HG03108 (cell line): Measurements from ENCODE around the gene RNF167.

Source experiments
- ATAC-seq: cut with Tn5 transposase; IDR thresholded peaks from one replicate; pipeline ENCODE4 v1.9.1; 2021; ENCODE audit warnings: moderate library complexity; ENCODE audit not compliant: unreplicated experiment

The RNF167 gene

DNA sequence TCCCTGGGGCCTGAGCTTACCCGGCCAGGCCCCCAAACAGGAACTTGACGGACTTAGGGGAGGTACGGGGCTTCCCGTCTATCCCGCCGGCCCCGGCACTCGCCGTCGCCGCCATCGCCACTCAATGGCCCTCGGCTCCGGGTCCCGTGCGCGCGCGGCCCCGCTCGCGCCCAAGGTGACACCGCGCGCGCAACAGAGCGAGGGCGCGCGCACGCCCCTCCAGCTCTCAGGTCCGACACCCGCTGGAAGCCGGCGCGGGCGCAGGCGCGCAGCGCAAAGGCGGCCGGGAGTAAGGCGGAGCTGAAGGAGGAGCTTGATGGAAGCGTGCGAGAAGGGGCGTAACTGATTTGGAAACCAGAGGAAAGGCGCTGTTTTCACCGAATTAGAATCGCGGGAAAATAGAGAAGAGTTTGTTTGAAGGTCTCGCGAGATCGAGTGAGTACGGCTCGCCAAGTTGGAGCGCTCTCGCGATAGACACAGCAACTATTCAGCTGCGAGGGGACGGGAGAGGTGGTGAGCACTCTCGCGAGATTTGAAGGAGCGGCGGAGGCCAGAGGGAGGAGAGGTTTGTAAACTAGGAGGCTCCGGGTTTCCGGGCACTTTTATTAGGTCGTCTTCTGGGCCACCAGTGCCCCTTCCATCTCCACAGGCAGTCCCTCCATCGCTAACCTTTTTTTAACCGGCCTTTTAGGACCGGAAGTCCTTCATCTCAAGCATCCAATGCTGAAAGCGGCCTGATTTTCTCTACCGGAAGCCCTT is at the start of gene RNF167, which contains the start of gene SLC25A11:
Gene RNF167, plus strand, starts transcription at position 473 of the 759 bp plus-strand sequence. CDS start 642 bp downstream, outside the sequence.
Gene SLC25A11, minus strand, starts transcription at position 251 of the 759 bp plus-strand sequence. Its CDS starts 136 bp downstream, at position 115.
- peak; percentile 73 for ATAC-seq

GRCh38 chr17:4891411-4892410 is 48.4 kb upstream of the RNF167 start:
- ATAC-seq: no peak

DNA sequence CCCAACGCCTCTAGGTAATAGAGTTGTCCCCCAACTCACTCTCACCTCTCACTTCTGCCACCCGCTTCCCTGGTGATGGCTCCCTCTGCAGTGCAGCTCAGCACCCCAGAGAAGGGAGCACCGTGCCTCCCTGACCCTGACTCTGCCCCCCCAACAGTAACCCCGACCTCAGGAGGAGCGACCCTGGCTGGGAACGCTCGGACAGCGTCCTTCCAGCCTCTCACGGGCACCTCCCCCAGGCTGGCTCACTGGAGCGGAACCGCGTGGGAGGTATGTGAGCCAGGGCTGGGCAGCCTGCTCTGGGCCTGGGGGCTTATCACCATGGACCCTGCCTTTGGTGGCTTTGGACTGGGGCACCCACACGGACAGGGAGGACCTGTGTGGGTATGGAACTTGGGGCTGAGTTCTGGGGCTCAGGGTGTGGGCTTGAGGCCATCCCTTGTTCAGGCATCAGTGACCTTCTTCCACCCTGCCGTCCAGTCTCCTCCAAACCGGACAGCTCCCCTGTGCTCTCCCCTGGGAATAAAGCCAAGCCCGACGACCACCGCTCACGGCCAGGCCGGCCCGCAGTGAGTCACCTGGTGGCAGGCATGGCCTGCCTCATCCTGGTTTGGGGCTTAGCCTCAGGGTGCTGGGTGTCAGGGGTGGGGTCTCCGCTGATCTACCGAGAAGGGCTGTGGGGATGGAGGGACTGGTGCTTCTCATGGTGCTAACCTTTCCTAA is 47.4 kb upstream of the RNF167 start:
- ATAC-seq: no peak

- no peak for ATAC-seq
Observed at GRCh38 chr17:4893272-4893671, 46.8 kb upstream of the RNF167 start.

GRCh38 chr17:4893721-4894560 is 46.1 kb upstream of the RNF167 start:
- ATAC-seq: no peak

DNA sequence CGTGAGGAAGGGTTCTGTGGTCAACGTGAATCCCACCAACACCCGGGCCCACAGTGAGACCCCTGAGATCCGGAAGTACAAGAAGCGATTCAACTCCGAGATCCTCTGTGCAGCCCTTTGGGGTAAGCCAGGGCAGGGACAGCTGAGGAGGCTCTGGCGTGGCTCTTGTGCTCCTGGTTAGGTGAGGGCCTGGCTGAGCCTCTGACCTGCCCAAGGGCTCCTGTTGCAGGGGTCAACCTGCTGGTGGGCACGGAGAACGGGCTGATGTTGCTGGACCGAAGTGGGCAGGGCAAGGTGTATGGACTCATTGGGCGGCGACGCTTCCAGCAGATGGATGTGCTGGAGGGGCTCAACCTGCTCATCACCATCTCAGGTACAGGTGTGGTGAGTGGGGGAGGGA is 44.9 kb upstream of the RNF167 start:
- no peak for ATAC-seq

- ATAC-seq: no peak
Observed at GRCh38 chr17:4895657-4896331, 44.3 kb upstream of the RNF167 start.

DNA sequence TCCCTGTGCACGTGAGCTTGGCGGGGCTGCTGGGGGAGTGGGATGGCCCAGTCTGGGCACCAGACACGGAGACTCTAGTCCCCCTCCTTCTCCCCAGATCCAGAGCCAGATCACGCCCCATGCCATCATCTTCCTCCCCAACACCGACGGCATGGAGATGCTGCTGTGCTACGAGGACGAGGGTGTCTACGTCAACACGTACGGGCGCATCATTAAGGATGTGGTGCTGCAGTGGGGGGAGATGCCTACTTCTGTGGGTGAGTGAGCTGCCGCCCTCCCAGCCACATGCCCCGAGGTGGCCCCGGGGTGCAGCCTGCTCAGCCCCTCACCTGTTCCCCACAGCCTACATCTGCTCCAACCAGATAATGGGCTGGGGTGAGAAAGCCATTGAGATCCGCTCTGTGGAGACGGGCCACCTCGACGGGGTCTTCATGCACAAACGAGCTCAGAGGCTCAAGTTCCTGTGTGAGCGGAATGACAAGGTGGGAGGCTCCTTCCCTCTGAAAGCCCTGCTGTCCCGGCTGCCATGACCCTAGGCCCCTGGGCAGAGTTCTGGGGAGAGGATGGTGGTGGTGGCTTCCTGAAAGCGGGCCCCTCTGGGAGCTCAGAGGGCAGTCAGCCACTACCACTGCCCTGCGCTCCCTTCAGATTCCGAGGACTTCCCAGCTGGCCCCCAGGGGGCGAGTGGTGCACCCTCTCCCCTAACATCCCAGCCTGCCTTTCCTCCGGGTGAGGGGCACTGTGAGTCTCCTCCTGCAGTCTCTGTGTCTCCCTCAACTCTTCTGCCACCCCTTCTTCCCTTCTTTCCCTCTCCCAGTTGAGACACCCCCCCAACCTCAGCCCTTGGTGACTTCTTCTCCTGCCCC is 43.5 kb upstream of the RNF167 start:
- ATAC-seq: no peak

GRCh38 chr17:4897198-4897687 is 42.8 kb upstream of the RNF167 start:
- ATAC-seq: no peak

- ATAC-seq: no peak
Observed at GRCh38 chr17:4897785-4898184, 42.3 kb upstream of the RNF167 start.

- ATAC-seq: no peak
Observed at GRCh38 chr17:4898351-4898750, 41.7 kb upstream of the RNF167 start.

DNA sequence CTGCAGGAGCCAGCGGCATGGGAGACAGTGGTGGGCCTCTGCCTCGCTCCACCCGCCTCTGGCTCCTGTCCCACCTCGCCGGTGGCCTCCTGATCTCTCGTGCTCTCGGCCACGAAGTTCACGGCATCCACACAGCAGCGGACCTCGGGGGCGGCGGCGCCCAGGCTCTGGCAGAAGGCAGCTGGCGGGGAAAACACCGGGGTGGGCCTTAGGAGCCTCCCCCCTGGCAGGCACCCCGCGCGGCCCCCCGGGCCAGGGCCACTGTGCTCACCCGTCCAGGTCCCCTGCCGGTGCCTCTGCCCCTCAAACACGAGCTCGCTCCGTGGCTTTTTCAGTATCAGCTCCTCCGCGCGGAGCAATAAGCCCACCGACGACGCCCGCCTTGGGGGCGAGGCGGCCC is 41.1 kb upstream of the RNF167 start:
- ATAC-seq: no peak

DNA sequence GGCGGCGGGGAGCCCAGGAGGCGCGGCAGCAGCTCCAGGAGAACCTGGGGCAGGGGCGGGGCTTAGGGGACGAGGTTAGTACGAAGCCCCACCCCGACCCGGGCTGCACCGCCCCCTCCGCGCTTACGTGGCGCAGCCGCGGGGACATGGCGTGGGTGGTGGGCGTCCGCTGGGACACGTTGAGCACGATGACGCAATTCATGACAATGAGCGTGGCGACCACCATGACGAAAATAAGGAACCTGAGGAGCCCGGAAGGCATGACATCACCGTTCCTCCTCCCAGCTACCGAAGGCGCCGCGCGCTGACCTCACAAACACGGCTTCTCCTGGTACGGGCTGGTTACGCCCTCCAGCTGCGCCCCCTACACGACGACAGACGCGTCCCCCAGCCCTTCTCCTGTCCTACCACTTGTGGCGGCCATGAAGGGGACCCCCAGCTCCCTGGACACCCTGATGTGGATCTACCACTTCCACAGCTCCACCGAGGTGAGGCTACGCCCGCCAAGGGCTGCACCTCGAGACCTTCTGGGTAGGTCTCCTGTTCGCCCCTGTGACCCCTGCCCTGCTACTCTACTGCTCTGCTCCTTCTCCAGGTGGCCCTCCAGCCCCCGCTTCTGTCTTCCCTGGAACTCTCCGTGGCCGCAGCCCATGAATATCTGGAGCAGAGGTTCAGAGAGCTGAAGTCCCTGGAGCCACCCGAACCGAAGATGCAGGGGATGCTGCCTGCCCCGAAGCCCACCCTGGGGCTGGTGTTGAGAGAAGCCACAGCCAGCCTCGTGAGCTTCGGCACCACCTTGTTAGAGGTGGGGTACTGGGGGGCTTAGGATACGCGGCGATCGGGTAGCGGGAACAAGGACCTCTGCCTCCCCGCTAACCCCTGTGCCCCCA is 40.5 kb upstream of the RNF167 start, which contains the start of gene C17orf107:
Gene C17orf107, plus strand, starts transcription at position 196 of the 890 bp plus-strand sequence. Its CDS starts 227 bp downstream, at position 423.
- no peak for ATAC-seq

DNA sequence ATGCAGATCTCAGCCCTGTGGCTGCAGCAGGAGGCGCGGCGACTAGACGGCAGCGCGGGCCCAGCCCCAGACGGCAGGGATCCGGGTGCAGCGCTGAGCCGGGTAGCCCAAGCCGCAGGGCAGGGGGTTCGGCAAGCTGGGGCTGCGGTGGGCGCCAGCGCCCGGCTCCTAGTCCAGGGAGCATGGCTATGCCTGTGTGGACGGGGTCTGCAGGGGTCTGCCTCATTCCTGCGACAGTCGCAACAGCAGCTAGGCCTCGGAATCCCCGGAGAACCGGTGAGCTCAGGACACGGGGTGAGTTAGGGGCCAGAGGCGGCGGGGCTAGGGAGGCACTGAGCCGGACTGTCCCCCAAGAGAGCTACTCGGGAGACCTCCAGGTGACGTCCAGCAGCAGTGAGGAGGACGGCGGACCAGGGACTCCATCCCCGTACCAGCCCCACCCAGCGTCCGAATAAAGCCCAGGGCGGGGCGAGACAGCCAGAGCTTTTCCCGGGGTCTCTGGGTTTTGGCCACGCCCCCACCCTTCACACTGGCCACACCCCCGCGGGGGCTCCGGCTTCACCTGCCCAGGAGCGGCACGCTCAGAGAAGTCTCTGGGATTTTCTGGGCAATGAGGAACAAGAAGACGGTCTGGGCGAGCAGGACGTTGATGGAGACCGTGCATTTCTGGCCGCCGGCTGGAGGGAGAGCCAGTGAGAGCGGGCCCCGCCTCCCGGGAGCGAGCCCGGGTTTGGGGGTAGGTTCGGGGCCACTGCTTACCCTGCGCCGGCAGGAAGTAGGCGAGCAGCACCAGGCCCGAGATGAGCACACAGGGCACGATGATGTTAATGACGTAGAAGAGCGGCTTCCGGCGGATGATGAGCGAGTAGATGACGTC is 39.6 kb upstream of the RNF167 start:
- ATAC-seq: no peak

- no peak for ATAC-seq
Observed at GRCh38 chr17:4901108-4901647, 38.9 kb upstream of the RNF167 start.
